PC-9 (cell line): ENCODE data around the gene ST3GAL6. TPM values are rescaled to one million over a fixed set of nuclear protein-coding genes. Genes with fewer than 3 reads are reported as not detected.

Source experiments
- BruUV-seq: library from RNA; stranded (reverse); fragments of 400-500 nt; replicated peaks from 2 replicates; lab custom pipeline; 2021; lab: Mats Ljungman, UMichigan
- CTCF ChIA-PET: fragments of 300-600 bp; sonication (Branson Sonifier 250); formaldehyde crosslinking; loops from one replicate; lab custom pipeline; 2022; ENCODE audit warnings: antibody characterized with exemption; lab: Charles Lee
- POLR2A ChIA-PET: fragments of 300-600 bp; sonication (Branson Sonifier 250); formaldehyde crosslinking; loops from one replicate; lab custom pipeline; 2022; ENCODE audit warnings: antibody characterized with exemption; ENCODE audit not compliant: unreplicated experiment; lab: Charles Lee
- DNase-seq, 2 experiments: peaks; one replicate each; pipeline versions ENCODE4 v3.0.0 to v3.0.0-alpha.2; 2015 to 2022; ENCODE audit warnings: mixed read lengths in 1 of 2
- H2AFZ ChIP-seq: fragments of 200-600 bp; sonication (generic); 2 replicates; pipeline ENCODE4 v1.8.1; 2017; ENCODE audit warnings: antibody characterized with exemption
- H3F3A ChIP-seq: fragments of 200-600 bp; sonication (generic); 2 replicates; pipeline ENCODE4 v1.8.1; 2017; ENCODE audit warnings: antibody characterized with exemption, mild to moderate bottlenecking, low read depth; ENCODE audit not compliant: insufficient read depth
- H3K27ac ChIP-seq: fragments of 200-600 bp; sonication (generic); 2 replicates; pipeline ENCODE4 v1.6.1; 2016; ENCODE audit warnings: mixed run types
- H3K27me3 ChIP-seq: fragments of 200-600 bp; sonication (generic); 2 replicates; pipeline ENCODE4 v1.6.1; 2016; ENCODE audit warnings: low read depth, mixed run types; ENCODE audit not compliant: insufficient read depth
- H3K36me3 ChIP-seq: fragments of 200-600 bp; sonication (generic); 2 replicates; pipeline ENCODE4 v1.6.1; 2016; ENCODE audit warnings: low read depth, mixed run types
- H3K4me1 ChIP-seq: fragments of 200-600 bp; sonication (generic); replicated peaks from 2 replicates; pipeline ENCODE4 v1.6.1; 2016; ENCODE audit warnings: mixed run types; ENCODE audit not compliant: insufficient read depth
- H3K4me2 ChIP-seq: fragments of 200-600 bp; sonication (generic); 2 replicates; pipeline ENCODE4 v1.6.1; 2017; ENCODE audit warnings: mixed run types
- H3K4me3 ChIP-seq: fragments of 200-600 bp; sonication (generic); 2 replicates; pipeline ENCODE4 v1.6.1; 2016; ENCODE audit warnings: mixed run types
- H3K79me2 ChIP-seq: fragments of 200-600 bp; sonication (generic); 2 replicates; pipeline ENCODE4 v1.6.1; 2017; ENCODE audit warnings: low read depth, mixed run types
- H3K9me2 ChIP-seq: fragments of 200-600 bp; sonication (generic); 2 replicates; pipeline ENCODE4 v1.8.1; 2017; ENCODE audit warnings: mild to moderate bottlenecking; ENCODE audit not compliant: insufficient read depth
- H3K9me3 ChIP-seq: fragments of 200-600 bp; sonication (generic); 2 replicates; pipeline ENCODE4 v1.8.1; 2016; ENCODE audit warnings: low read depth; ENCODE audit not compliant: insufficient read depth
- H4K20me1 ChIP-seq: fragments of 200-600 bp; sonication (generic); 2 replicates; pipeline ENCODE4 v1.8.1; 2017; ENCODE audit not compliant: insufficient read depth
- EZH2 ChIP-seq: fragments of 200-600 bp; sonication (generic); IDR thresholded peaks from 2 replicates; pipeline ENCODE4 v1.8.0; 2017; ENCODE audit warnings: antibody characterized with exemption, low read depth
- intact Hi-C: fragments of 100-400 bp; cut with micrococcal nuclease; formaldehyde crosslinking; loops from one replicate; pipeline ENCODE4 v1.10.0; 2022; ENCODE audit not compliant: unreplicated experiment
- total RNA-seq: library from RNA; stranded (reverse); gene quantifications from 2 replicates; pipeline ENCODE4 v1.2.3, GENCODE V29; 2021
- TF ChIP-seq, protein P1 (sequence below): fragments of 200-600 bp; sonication (generic); conservative IDR thresholded peaks from 2 replicates; pipeline ENCODE4 v1.6.1; 2017; ENCODE audit warnings: mixed run types, antibody characterized with exemption, mild to moderate bottlenecking, moderate library complexity

The ST3GAL6 gene
- total RNA-seq, 1 experiment from 2014 or later: 5.4 TPM

DNA sequence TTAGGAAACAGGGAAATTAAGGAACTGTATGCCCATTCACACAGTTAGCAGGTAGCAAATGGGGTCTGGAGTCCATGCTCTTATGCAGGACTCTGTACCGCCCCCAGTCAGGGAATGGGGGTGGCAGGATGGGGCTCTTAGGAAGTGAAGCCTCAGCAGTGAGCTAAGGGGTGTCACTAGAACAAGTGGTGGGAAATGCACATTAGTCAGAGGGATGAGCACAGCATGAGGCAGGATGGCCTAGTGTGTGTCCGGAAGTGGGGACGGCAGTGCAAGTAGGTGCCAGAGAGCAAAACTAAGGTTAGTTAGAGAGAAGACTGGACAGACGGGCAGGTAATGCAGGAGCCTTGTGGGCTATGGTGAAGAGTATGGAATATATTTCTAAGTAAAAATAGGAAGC is 60.7 kb downstream of the ST3GAL6 start:
- no peak overlapping the region for H3K27ac ChIP-seq
- no peaks in the 10 kb centered on the region for H3K4me1 ChIP-seq
- no peak overlapping the region for H2AFZ ChIP-seq
- no peaks in the 10 kb centered on the region for H3K79me2 ChIP-seq
- DNase-seq: no peak
- H3K9me3 ChIP-seq: no peaks in the 10 kb centered on the region; the same call in 1 of the 2 replicates
- no TSS peak for BruUV-seq
- H3F3A ChIP-seq: peaks cover 16% of the 10 kb centered on the region; the same call in 1 of the 2 replicates
- H3K4me3 ChIP-seq: no peak overlapping the region
- POLR2A ChIA-PET: no interaction called here
- intact Hi-C loops: no loop called here
- TF ChIP-seq EZH2: no peak
- TF ChIP-seq, protein P1, sequence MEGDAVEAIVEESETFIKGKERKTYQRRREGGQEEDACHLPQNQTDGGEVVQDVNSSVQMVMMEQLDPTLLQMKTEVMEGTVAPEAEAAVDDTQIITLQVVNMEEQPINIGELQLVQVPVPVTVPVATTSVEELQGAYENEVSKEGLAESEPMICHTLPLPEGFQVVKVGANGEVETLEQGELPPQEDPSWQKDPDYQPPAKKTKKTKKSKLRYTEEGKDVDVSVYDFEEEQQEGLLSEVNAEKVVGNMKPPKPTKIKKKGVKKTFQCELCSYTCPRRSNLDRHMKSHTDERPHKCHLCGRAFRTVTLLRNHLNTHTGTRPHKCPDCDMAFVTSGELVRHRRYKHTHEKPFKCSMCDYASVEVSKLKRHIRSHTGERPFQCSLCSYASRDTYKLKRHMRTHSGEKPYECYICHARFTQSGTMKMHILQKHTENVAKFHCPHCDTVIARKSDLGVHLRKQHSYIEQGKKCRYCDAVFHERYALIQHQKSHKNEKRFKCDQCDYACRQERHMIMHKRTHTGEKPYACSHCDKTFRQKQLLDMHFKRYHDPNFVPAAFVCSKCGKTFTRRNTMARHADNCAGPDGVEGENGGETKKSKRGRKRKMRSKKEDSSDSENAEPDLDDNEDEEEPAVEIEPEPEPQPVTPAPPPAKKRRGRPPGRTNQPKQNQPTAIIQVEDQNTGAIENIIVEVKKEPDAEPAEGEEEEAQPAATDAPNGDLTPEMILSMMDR: no peak
- H4K20me1 ChIP-seq: no peaks in the 10 kb centered on the region
- no peaks in the 10 kb centered on the region for H3K27me3 ChIP-seq
- CTCF ChIA-PET: no interaction called here
- H3K9me2 ChIP-seq: no peaks in the 10 kb centered on the region
- no peak overlapping the region for H3K4me2 ChIP-seq
- H3K36me3 ChIP-seq: peaks cover 20% of the 10 kb centered on the region; the same call in 1 of the 2 replicates

DNA sequence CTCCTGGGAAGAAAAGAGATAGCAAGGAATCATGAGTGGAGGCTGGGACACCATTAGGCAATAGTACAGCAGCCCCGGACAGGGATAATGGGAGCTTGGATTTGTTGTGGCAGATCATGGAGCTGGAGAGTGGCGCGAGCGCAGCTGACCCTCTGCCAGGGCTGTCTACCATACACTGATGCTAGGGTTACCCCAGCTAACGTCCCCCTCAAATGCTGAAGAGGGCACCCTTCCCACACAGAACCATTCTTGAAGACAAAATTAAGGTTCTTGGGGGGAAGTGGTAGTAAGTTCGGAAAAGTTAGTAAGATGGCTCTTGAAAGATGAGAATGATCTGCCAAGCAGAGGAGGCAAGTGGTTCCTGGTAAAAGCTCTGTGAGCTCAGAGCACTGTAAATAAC is 61.1 kb downstream of the ST3GAL6 start:
- no peaks in the 10 kb centered on the region for H3K4me1 ChIP-seq
- peaks cover 21% of the 10 kb centered on the region; the same call in 1 of the 2 replicates for H3F3A ChIP-seq
- H2AFZ ChIP-seq: no peak overlapping the region
- ChIA-PET POLR2A (no interaction called here), CTCF (no interaction called here)
- H3K4me2 ChIP-seq: no peak overlapping the region
- no peak overlapping the region for H3K27ac ChIP-seq
- no peaks in the 10 kb centered on the region for H3K79me2 ChIP-seq
- H3K9me3 ChIP-seq: peaks cover under 1% of the 10 kb centered on the region
- H3K36me3 ChIP-seq: peaks cover 20% of the 10 kb centered on the region; the same call in 1 of the 2 replicates
- no TSS peak for BruUV-seq
- no peaks in the 10 kb centered on the region for H3K27me3 ChIP-seq
- no peak overlapping the region for H3K4me3 ChIP-seq
- no peaks in the 10 kb centered on the region for H3K9me2 ChIP-seq
- TF ChIP-seq, protein P1: no peak
- TF ChIP-seq EZH2: no peak
- DNase-seq: no peak
- no peaks in the 10 kb centered on the region for H4K20me1 ChIP-seq
- intact Hi-C loops: no loop called here

DNA sequence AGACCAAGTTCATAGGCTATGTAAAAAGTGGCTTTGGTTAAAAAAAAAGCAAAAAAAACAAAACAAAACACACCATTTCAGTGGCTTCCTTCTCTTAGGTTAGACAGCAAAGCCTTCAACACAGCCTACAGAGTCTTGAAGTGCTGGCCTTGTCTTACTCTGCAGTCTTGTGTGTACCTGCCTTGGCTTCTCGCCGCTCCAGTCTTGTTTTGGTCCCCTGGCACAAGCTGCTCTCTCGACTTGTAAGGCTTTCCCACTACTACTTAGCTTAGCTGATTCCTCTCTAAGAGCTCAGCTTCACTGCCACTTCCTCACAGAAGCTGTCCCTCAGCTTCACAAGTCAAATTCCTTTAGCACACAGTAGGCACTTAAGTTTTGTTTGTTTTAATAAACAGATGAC is 63.0 kb downstream of the ST3GAL6 start:
- DNase-seq: no peak
- intact Hi-C loops: no loop called here
- Histone ChIP-seq H3K27ac (no peak overlapping the region), H3K9me3 (peaks cover 16% of the 10 kb centered on the region), H3F3A (peaks cover 20% of the 10 kb centered on the region; the same call in 1 of the 2 replicates), H2AFZ (no peak overlapping the region), H3K36me3 (0 out of 2 replicates have a peak, but pooled peaks cover 17% of the 10 kb centered on the region), H3K4me2 (no peak overlapping the region), H3K4me3 (no peak overlapping the region), H4K20me1 (no peaks in the 10 kb centered on the region), H3K79me2 (no peaks in the 10 kb centered on the region), H3K9me2 (no peaks in the 10 kb centered on the region), H3K27me3 (no peaks in the 10 kb centered on the region), H3K4me1 (no peaks in the 10 kb centered on the region)
- POLR2A ChIA-PET: no interaction called here
- BruUV-seq: no TSS peak
- CTCF ChIA-PET: no interaction called here
- TF ChIP-seq, protein P1: no peak
- no peak for TF ChIP-seq EZH2
